H1 (cell line): ENCODE measurements around the gene DENND6B. TPM values are rescaled to one million over a fixed set of nuclear protein-coding genes. Genes with fewer than 3 reads are reported as not detected.

Experiments used
- ATF2 ChIP-seq: IDR thresholded peaks from 2 replicates; pipeline ENCODE4 v1.6.1; 2012; ENCODE audit warnings: low read length, inconsistent platforms
- ATF3 ChIP-seq: IDR thresholded peaks from 2 replicates; pipeline ENCODE4 v1.6.1; 2011; ENCODE audit warnings: low read depth, mild to moderate bottlenecking, low read length; ENCODE audit not compliant: insufficient read depth
- CEBPB ChIP-seq: IDR thresholded peaks from 2 replicates; pipeline ENCODE4 v1.6.1; 2012; ENCODE audit warnings: low read depth, low read length
- CHD7 ChIP-seq: fragments of 300-600 bp; sonication (generic); IDR thresholded peaks from 2 replicates; pipeline ENCODE4 v1.7.1; 2012; ENCODE audit warnings: low read length, moderate library complexity, mild to moderate bottlenecking, inconsistent platforms; ENCODE audit not compliant: insufficient replicate concordance
- HDAC6 ChIP-seq: IDR thresholded peaks from one replicate; pipeline ENCODE4 v1.7.1; 2012; ENCODE audit warnings: low read depth, mild to moderate bottlenecking, inconsistent platforms, low read length, moderate library complexity
- RAD21 ChIP-seq, 2 experiments: IDR thresholded peaks in 1 of 2; conservative IDR thresholded peaks in 1 of 2; 2 replicates each; pipeline ENCODE4 v1.6.1; 2011; ENCODE audit warnings: low read depth in 2 of 2, low read length in 2 of 2, improper control_type of control experiment in 1 of 2, inconsistent platforms in 1 of 2, mild to moderate bottlenecking in 1 of 2, moderate library complexity in 1 of 2
- SUZ12 ChIP-seq: fragments of 200-600 bp; sonication (generic); IDR thresholded peaks from 2 replicates; pipeline ENCODE4 v1.6.1; 2012; ENCODE audit warnings: mild to moderate bottlenecking, inconsistent platforms, low read length, moderate library complexity, mixed read lengths
- polyA plus RNA-seq, 7 experiments: library from polyadenylated mRNA; depleted of rRNA in 3 of 7; stranded (reverse) in 5 of 7; unstranded in 2 of 7; fragments of >200 nt in 5 of 7; fragments of 200-250 nt in 2 of 7; gene quantifications; 1 replicate in 5 of 7; 2 replicates in 1 of 7; 4 replicates in 1 of 7; pipeline versions ENCODE4 v1.2.1 to v1.2.3, GENCODE V29; 2011 to 2013; ENCODE audit warnings: missing spikeins in 2 of 7, mixed read lengths in 2 of 7
- total RNA-seq: library from RNA; stranded (reverse); fragmentation: NEBNext Ultra II Directional; extraction: Animal tissue kit (Norgen Biotek cat#: 25700); gene quantifications from 2 replicates; pipeline ENCODE4 v1.2.1, GENCODE V29; 2021

Gene DENND6B
- total and polyA plus RNA-seq, 2 of the 8 experiments (the other 6 are each of a cell fraction or from before 2014, with no cell fraction given): 1.1 to 1.9 TPM

- TF ChIP-seq CHD7 (no peak), CEBPB (no peak), RAD21 (IDR thresholded peaks at IDR 0.05 in 1 of 2, conservative IDR thresholded peaks at IDR 0.05 in 1 of 2; ENCODE audit: low read depth in 2 of 2, low read length in 2 of 2) (no peak), SUZ12 (no peak), ATF3 (no peak), HDAC6 (no peak), ATF2 (no peak)
Measured at GRCh38 chr22:50264946-50265669, 61.7 kb downstream of the DENND6B start (continued).
